HG03520 (cell line): ENCODE data around the gene PFDN4.

ENCODE experiments used
- ATAC-seq: cut with Tn5 transposase; IDR thresholded peaks from one replicate; pipeline ENCODE4 v1.9.1; 2021; ENCODE audit warnings: mild to moderate bottlenecking, moderate library complexity; ENCODE audit not compliant: unreplicated experiment

PFDN4 gene, protein sequence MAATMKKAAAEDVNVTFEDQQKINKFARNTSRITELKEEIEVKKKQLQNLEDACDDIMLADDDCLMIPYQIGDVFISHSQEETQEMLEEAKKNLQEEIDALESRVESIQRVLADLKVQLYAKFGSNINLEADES

DNA sequence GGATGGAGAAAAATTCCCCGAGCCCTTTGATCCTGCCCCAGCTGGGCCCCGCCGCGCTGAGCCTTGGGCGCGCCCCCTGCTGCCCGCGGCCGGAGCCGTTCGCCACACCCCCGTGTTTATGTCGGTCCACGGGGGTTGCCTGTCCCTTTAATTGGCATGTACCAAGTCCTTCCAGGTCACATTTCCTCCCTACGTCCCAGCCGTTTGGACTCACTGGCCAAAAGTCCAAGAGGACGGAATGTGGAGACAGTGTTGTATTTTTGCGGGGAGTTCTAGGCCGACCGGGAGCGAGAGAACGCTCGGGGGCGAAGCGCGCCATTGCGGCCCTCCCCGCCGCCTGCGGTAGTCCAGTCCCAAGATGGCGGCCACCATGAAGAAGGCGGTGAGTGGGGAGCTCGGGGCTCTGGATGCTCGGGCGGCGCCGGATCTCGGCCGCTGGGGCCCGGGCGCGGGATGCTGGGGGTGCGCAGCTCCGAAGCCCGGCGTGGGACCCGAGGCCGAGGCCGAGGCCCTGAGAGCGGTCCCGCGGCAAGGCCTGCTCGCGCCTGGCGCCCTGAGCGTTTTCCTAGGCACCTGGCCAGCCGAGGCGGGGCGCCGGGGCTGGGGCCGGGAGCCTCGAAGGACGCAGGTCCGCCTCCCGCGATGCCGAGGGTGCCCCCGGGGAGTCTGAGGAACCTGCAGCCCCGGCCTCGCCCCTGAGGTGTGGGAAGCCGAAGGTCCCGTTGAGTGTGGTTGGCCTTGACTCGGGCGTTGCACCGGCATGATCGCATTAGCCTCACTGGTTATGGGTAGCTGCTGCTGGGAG, at the start of gene PFDN4:
Gene PFDN4, plus strand, starts transcription at position 345 of the 805 bp plus-strand sequence. Its CDS starts 14 bp downstream, at position 359.
- peak; percentile 96 for ATAC-seq

DNA sequence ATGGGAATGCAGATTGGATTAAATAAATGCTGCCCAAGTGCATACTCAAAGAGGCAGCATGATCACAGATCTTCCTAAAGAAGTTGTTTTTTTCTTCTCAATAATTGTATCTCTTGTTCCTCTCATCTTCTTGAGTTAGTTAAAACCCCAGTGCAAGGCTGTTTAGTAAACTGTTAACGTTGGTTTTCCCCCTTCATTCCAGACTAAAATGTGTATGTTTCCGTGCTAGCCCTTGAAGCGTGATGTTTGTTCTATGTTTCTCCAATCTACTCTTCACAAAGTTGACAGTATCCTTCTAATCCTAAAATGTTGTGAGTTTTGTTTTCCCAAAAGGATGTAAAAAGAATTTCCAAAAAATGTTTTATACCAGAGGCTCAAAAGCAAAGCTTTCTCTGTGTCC, 49.7 kb upstream of the PFDN4 start:
- no peak for ATAC-seq

DNA sequence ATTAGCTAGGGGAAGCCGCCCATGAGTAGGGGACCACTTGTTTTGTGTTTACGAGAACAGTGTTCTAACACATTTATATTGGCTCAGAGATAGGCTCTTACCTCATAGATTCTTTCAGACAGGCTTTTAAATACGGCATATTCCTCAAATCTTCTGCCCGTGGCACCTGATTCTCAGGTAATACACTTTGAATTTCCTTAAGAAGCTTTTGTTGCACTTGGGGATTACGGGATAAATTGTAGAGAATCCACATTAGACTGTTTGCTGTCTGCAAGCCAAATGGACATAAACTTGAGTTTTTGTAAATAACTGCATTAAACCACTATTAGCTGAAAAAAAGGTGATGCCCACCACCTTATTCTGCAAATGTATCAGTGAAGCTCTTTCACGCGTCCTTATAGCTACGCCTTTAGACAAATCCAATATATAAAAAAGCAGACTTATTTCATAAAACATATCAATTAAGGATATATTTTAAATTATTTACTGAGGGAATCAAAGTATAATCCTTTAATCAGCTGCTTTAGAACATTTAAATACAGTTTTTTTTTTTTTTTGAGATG, 49.0 kb upstream of the PFDN4 start:
- ATAC-seq: no peak

DNA sequence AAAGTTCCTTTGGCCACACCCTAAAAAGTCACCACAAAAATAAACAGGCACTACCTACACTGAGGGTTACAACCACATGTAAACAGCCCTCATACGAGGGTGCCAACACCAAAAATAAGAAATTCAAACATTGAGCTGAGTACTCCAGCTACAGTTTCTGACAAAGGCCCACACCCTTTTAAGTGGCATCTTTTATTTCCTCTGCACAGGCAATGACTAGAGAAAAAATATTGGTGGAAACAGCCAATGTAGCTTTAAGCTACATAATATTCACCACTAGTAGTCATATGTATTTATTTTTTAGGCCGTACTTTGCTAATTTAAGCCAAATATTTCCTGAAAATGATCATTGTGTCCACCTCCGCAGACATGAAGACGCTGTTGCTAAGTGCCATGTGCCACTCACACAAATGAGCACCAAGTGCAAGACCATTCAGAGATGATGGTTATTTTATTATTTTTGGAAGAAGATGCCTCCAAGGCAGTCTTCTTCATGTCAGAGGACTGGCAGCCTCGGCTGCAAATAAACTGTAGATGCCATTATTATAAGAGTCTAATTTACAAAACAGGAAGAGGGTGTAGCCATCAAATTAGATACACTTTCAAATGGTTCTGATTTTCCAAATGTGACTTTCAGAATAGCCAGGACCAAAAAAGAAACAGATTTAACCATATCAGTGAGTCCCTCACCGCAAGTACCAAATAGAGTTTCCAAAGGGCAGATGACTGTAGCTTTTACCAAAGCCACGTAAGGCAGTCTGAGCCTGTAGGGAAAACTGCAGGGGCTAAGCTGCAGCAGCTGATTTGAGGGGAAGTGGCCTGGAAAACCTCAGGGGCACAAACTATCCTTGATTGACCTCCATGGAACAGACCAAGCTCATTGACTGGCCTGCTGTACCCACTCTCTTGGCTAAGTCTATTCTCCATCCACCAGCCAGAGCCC, 47.6 kb upstream of the PFDN4 start:
- ATAC-seq: no peak

DNA sequence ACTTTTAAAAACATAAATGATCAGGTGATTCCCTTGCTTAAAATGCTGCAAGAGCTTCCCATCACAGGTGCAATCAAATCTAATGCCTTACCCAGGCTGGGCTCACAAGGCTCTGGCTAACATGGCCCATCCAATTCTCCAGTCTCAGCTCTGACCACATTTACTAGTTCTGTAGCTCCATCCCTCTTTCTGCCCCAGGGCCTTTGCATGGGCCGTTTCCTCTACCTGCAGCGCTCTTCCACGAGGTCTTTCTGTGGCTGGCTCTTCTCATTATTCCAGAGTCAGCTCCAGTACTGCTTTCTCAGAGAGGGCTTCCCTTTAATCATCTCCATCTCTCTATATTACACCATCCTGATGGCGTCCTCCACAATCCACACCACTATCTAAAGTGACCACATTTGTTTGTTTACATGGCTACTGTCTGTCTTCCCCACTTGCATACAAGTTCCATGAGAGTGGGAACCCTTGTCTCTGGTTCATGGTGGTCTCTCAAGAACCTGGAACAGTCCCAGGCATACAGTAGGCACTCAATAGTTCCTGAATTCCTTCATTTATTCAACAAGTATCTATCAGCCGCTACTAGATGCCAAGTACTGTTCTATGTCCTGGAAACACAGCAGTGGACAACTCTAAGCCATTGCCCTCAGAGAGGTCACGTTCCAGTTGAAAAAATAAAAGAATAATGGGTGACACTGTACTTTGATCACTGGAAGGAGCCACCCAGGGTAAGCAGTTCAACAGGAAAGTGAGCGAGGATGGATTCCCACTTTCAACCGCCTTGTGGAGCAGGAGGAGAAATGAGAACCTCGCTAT, 46.7 kb upstream of the PFDN4 start:
- ATAC-seq: no peak

DNA sequence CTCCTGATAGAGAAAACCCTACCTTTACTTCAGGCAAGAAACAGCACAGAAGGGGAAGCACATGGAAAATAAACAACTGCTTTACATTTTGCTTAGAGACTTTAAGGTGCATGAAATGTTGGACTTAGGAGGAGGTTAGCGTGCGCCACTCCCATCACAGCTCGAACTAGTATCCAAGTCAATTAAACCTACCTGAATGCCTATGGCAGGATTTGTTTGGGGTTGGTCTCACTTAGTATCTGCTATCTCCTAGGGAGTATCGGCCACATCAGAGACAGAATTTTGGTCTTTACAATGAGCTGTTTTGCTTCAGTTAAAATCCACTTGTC, 46.1 kb upstream of the PFDN4 start:
- ATAC-seq: no peak

DNA sequence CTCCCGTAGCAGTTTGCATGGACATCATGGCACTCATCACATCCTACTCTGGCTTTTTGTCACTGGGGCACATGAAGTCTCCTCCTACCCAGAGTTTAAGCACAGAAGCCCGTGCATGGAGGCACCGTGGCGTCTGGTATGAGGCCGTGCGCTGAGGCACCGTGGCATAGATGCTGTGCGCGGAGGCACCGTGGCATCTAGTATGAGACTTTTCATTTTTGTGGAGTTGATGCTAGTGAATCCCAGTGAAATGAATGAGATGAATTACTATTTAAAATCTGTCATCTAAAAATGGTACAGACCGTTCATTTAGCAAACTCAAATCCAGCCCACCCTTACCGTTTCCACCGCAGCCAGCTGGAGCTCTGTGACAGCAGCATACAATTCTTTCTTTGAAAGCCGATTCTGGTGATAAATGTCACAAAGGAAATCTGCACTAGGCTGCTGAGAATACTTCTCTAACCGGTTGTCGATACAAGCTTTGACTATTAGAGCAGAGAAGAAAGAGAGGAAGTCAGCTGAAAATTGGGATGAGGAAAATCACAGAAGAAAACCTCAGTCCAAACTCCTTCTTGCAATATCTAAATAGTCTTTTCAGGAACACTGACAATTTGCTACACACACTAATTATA, 45.4 kb upstream of the PFDN4 start:
- ATAC-seq: no peak

DNA sequence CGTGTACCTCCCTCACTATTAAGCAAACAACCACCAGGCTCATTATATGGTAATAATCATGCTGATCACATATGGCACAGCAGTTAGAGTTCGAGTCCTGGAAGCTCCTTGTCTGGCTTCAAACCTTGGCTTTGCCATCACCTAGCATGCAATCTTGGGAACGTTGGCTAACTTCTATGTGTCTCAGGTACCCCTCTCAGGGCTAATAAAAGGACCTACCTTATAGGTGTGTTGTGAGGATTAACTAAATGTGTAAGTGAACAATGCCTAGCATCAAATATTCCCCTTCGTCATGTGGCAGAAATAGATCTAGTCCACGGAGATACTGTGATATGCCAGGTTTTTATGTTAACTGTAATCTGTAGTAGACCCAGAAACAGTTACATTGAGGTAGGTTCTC, 44.5 kb upstream of the PFDN4 start:
- ATAC-seq: no peak

DNA sequence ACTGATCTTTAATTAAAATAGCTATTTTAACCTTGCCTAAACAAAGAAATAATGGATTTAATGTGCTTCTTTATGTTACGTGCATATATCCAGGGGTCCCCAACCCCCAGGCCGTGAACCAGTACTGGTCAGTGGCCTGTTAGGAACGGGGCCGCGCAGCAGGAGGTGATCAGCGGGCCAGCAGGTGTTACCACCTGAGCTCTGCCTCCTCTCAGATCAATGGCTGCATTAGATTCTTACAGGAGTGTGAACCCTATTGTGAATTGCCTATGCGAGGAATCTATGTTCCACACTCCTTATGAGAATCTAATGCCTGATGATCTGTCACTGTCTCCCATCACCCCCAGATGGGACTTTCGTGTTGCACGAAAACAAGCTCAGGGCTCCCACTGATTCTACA, 42.9 kb upstream of the PFDN4 start:
- ATAC-seq: no peak

DNA sequence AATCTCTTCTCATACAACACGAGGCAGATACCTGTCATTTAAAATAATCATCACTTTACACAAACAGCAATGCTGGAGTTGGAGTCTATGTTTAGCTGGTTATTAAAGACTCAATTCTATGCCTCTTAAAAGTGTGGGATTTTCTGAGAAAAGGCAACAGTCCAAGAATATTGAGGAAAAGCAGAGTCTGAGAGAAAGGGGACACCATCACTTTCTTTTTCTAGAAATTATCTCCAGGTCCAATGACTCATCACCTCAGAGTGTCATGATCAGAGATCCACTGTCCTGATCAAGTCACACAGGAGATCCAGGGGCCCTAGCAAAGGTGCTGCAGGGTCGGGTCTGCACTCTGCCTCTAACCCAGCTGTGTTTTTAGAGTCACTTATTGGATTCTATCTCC, 42.1 kb upstream of the PFDN4 start:
- ATAC-seq: no peak

DNA sequence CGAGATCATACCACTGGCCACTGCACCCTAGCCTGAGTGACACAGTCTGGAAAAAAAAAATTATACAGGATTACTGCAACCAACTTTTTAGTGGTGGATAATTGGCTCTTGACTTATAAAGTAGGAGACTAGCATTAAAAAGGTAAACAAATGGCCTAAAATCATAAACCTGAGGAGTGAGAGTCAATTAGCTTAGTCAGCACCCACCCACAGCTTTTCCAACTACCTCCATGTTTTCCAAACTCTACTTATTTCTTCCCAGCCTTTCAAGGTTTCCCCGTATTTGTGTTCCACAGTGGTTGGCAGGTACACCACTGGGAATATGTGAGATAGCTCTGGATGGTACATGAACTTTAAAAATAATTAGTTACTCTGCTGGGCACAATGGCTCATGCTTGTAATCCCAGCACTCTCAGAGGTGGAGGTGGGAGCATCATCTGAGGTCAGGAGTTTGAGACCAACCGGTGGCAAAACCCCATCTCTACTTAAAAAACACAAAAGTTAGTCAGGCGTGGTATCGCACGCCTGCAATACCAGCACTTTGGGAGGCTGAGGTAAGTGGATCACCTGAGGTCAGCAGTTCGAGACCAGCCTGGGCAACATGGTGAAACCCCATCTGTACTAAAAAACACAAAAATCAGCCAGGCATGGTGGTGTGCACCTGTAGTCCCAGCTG, 40.8 kb upstream of the PFDN4 start:
- ATAC-seq: no peak

DNA sequence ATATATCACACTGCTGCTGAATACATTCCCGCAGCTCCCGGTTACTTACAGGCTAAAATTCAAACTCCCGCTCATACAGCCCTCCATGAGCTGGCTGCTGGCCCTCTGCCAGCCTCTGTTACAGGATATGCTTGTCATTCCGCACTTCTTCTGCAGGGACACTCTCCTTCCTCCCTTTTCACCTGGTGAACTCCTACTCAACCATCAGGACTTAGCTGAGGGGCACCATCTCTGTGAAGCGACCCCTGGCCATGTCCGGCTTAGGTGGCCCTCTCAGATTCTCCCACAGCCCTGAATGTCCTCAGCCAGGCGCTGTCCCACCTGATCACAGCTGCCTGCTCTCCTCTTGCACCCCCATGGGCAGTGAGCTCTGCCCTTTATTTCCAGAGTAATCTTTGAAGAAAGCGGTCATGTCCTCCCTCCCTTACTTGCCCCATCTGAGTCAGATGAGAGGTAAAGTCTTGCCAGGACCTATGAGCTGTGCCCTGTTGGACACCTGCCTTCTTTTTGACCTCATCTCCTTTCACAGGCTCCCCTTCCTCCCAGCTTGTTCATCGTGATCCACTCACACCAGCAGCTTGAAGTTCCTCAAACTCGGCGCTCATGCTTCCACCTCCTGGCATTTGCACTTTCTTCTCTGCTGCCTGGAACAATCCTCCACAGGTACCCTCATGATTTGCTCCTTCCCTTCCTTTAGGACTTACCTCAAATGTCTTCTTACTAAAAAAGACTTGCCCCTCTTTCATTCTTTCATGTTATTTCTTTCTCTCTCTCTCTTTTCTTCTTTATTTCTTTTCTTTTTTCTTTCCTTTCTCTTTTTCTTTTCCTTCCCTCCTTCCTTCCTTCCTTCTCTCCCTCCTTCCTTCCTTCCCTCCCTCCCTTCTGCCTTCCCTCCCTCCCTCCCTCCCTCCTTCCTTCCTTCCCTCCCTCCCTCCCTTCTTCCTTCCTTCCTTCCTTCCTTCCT, 39.7 kb upstream of the PFDN4 start:
- ATAC-seq: no peak

DNA sequence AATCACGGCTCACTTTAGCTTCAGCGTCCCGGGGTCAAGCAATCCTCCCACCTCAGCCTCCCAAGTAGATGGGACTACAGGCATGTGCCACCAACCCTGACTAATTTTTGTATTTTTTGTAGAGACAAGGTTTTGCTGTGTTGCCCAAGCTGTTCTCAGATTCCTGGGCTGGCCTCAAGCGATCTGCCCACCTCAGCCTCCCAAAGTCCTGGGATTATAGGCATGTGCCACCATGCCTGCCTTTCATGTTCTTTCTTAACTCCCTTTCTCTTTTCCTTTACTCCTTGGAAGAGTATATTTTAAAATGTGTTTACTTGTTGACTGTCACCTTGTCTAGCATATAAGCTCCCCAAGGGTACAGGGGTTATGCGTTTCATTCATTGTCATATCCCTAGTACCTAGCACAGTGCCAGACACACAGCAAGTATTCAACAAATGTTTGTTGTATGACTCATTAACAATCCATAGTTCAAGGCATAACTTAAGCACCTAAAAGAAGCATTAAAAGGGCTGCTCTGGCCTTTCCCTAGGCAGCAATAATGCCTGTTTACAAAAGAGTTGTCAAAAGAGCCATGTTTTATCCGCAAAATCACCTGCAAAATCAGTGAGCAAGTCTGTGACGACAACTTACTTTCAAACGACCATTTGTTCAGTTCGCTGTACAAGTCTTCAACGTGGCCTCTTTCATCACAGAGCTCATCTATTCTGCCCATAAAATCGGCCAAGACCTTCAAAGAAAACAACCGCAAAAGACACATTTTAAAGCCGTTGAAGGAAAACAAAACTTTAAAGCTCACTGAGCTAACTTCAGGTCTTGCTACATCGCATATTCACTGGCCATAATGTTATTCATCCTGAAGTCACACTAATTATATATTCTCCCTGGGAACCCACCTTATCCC, 38.7 kb upstream of the PFDN4 start:
- ATAC-seq: no peak

DNA sequence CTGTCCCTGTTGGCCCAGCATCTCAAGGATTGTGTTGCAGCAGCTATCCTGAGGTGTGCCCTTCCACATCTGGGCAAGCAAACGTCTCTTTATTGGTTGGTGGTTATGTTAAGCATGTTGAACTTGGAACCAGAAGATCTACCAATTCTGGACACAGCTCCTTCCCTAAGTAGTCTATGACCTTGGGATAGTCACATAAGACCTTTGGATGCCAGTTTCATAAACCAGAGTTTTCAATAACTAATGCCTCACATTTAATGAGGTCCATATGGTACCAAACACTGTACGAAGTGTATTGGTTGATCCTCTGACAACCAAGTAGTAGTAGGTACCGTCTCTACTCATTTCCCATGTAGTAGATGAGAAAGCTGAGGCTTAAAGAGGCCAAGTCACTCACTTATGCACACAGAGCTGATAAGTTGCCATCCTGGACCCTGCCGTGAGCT, 37.8 kb upstream of the PFDN4 start:
- no peak for ATAC-seq

DNA sequence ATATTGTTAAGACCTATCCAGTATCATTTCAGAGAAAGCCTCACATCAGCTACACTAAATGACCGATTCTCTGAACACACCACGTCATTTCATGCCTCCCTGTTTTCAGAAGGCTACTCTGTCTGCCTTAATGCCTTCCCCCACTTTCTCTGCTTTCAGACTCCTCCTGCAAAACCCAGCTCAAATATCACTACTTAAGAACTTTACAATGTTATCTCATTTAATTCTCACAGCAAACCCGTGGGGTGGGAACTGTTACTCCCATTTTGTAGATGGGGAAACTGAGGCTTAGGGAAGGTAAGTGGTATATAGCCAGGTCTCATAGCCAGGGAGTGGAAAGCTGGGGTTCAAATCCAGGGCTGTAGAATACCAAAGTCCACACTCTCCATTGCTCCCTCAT, 36.9 kb upstream of the PFDN4 start:
- ATAC-seq: no peak

DNA sequence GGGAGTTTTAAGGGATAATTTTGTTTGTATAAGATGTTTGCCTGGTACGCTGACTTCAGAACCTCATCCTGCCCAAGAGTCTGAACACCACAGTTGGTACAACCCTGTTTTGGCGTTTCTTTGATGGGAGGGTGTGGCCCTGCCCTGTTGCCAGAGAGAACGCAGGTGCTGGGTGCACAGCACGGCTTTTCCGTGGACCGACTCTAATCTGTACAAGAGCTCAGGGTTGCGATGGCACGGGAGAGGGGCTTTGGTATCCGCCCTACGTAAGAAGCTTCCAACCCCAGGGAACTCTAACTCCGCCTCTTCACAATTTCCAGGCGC, 35.4 kb upstream of the PFDN4 start:
- ATAC-seq: no peak

DNA sequence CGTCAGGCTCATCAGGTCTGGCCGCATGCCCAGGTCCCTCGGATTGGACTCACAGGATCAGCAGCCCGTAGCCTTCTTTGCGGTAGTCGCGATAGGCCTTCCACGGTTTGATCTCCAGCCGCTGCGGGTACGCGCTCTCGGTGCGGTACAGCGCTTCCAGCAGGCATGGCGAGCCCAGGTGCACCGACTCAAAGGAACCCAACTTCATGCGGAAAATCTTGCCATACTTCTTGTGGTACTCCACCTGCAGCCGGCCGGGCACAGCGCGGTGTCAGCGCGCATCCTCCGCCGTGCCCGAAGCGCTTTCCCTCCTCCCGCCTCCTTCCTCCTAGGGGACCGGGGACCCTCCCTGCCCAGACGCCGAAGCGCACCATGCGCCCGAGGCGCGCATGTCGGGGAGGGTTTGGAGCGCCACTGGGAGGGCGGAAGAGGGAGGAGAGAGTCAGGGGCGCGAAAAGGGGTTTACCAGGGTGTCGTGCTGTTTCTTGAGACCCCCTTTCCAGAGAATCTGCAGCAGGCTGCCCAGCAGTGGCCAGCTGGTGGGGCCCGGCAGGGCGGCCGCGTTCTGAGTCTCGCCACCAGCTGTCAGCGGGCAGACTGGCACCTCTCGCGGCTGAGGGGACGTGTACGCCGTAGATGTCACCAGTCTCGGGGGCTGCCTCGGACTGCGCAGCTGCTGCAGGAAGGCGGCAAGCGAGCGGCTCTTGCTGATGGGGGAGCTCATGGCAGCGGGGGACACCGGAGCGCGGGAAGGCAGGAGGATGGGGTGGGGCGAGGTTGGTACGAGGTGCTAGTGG, 34.8 kb upstream of the PFDN4 start:
- no peak for ATAC-seq
